ENCODE data around the gene ZFP36. TPM values are rescaled to one million over a fixed set of nuclear protein-coding genes. Genes with fewer than 3 reads are reported as not detected.
A peak's percentile ranks its signal among the peaks of the same experiment; 100 is the strongest.

Gene ZFP36
- polyA plus RNA-seq, 2 donors: 249 to 382 TPM

- peaks cover 0 to 5% of the 10 kb centered on the region in 2 donors for H3K4me1 ChIP-seq (ENCODE audit: control insufficient read depth in 2 of 2, insufficient read depth in 2 of 2, low read length in 1 of 2)
- no peaks in the 10 kb centered on the region for H3K9me3 ChIP-seq (ENCODE audit: control insufficient read depth in 2 of 2, insufficient read depth in 1 of 2, low read depth in 1 of 2, low read length in 1 of 2)
- no peak overlapping the region for H3K27ac ChIP-seq (ENCODE audit: low read depth in 2 of 2, low read length in 1 of 2)
- 89 to 93% methylated on average over 29 to 30 of the region's 30 CpGs for WGBS, 2 donors
- H3K4me3 ChIP-seq (ENCODE audit: low read depth in 1 of 2, low read length in 2 of 2): no peak overlapping the region
- no peaks in the 10 kb centered on the region for H3K36me3 ChIP-seq (ENCODE audit: control insufficient read depth in 2 of 2, insufficient read depth in 2 of 2, low read length in 1 of 2)
- no peaks in the 10 kb centered on the region for H3K27me3 ChIP-seq (ENCODE audit: control insufficient read depth in 1 of 2, insufficient read depth in 2 of 2, low read length in 2 of 2)
Measured at GRCh38 chr19:39417463-39418181, 11.0 kb downstream of the ZFP36 start.

- H3K27me3 ChIP-seq (ENCODE audit: control insufficient read depth in 1 of 2, insufficient read depth in 2 of 2, low read length in 2 of 2): no peaks in the 10 kb centered on the region
- H3K36me3 ChIP-seq (ENCODE audit: control insufficient read depth in 2 of 2, insufficient read depth in 2 of 2, low read length in 1 of 2): no peaks in the 10 kb centered on the region
- H3K4me3 ChIP-seq (ENCODE audit: low read depth in 1 of 2, low read length in 2 of 2): no peak overlapping the region
- H3K4me1 ChIP-seq (ENCODE audit: control insufficient read depth in 2 of 2, insufficient read depth in 2 of 2, low read length in 1 of 2): peaks cover 0 to 5% of the 10 kb centered on the region in 2 donors
- H3K27ac ChIP-seq (ENCODE audit: low read depth in 2 of 2, low read length in 1 of 2): no peak overlapping the region
- WGBS, 2 donors: 84 to 89% methylated on average over 9 of the region's 9 CpGs
- no peaks in the 10 kb centered on the region for H3K9me3 ChIP-seq (ENCODE audit: control insufficient read depth in 2 of 2, insufficient read depth in 1 of 2, low read depth in 1 of 2, low read length in 1 of 2)
Measured at GRCh38 chr19:39419003-39419402, 12.4 kb downstream of the ZFP36 start.

GRCh38 chr19:39420769-39421168 lies 14.1 kb downstream of the ZFP36 start:
- Histone ChIP-seq H3K36me3 (ENCODE audit: control insufficient read depth in 2 of 2, insufficient read depth in 2 of 2, low read length in 1 of 2) (no peaks in the 10 kb centered on the region), H3K27me3 (ENCODE audit: control insufficient read depth in 1 of 2, insufficient read depth in 2 of 2, low read length in 2 of 2) (no peaks in the 10 kb centered on the region), H3K4me3 (ENCODE audit: low read depth in 1 of 2, low read length in 2 of 2) (no peak overlapping the region), H3K27ac (ENCODE audit: low read depth in 2 of 2, low read length in 1 of 2) (no peak overlapping the region), H3K9me3 (ENCODE audit: control insufficient read depth in 2 of 2, insufficient read depth in 1 of 2, low read depth in 1 of 2, low read length in 1 of 2) (no peaks in the 10 kb centered on the region), H3K4me1 (ENCODE audit: control insufficient read depth in 2 of 2, insufficient read depth in 2 of 2, low read length in 1 of 2) (no peaks in the 10 kb centered on the region)
- 88 to 94% methylated on average over 15 of the region's 15 CpGs for WGBS, 2 donors

- H3K27me3 ChIP-seq (ENCODE audit: control insufficient read depth in 1 of 2, insufficient read depth in 2 of 2, low read length in 2 of 2): no peaks in the 10 kb centered on the region
- H3K27ac ChIP-seq (ENCODE audit: low read depth in 2 of 2, low read length in 1 of 2): no peak overlapping the region
- no peaks in the 10 kb centered on the region for H3K36me3 ChIP-seq (ENCODE audit: control insufficient read depth in 2 of 2, insufficient read depth in 2 of 2, low read length in 1 of 2)
- H3K4me3 ChIP-seq (ENCODE audit: low read depth in 1 of 2, low read length in 2 of 2): no peak overlapping the region
- H3K4me1 ChIP-seq (ENCODE audit: control insufficient read depth in 2 of 2, insufficient read depth in 2 of 2, low read length in 1 of 2): no peaks in the 10 kb centered on the region
- H3K9me3 ChIP-seq (ENCODE audit: control insufficient read depth in 2 of 2, insufficient read depth in 1 of 2, low read depth in 1 of 2, low read length in 1 of 2): no peaks in the 10 kb centered on the region
- WGBS, 2 donors: 93 to 96% methylated on average over 5 of the region's 5 CpGs
Measured at GRCh38 chr19:39422020-39422419, 15.4 kb downstream of the ZFP36 start.

- Histone ChIP-seq H3K36me3 (ENCODE audit: control insufficient read depth in 2 of 2, insufficient read depth in 2 of 2, low read length in 1 of 2) (no peaks in the 10 kb centered on the region), H3K4me1 (ENCODE audit: control insufficient read depth in 2 of 2, insufficient read depth in 2 of 2, low read length in 1 of 2) (no peaks in the 10 kb centered on the region)
- 83 to 90% methylated on average over 35 of the region's 35 CpGs for WGBS, 2 donors
Measured at GRCh38 chr19:39423258-39424086, 16.8 kb downstream of the ZFP36 start.

GRCh38 chr19:39424934-39425333 lies 18.3 kb downstream of the ZFP36 start:
- no peak overlapping the region for H3K4me3 ChIP-seq (ENCODE audit: low read depth in 1 of 2, low read length in 2 of 2)
- no peaks in the 10 kb centered on the region for H3K9me3 ChIP-seq (ENCODE audit: control insufficient read depth in 2 of 2, insufficient read depth in 1 of 2, low read depth in 1 of 2, low read length in 1 of 2)
- no peaks in the 10 kb centered on the region for H3K36me3 ChIP-seq (ENCODE audit: control insufficient read depth in 2 of 2, insufficient read depth in 2 of 2, low read length in 1 of 2)
- 78 to 82% methylated on average over 16 of the region's 16 CpGs for WGBS, 2 donors
- H3K27ac ChIP-seq (ENCODE audit: low read depth in 2 of 2, low read length in 1 of 2): no peak overlapping the region
- no peaks in the 10 kb centered on the region for H3K27me3 ChIP-seq (ENCODE audit: control insufficient read depth in 1 of 2, insufficient read depth in 2 of 2, low read length in 2 of 2)
- no peaks in the 10 kb centered on the region for H3K4me1 ChIP-seq (ENCODE audit: control insufficient read depth in 2 of 2, insufficient read depth in 2 of 2, low read length in 1 of 2)

More at GRCh38 chr19:39423258-39424086, 16.8 kb downstream of the ZFP36 start:
- Histone ChIP-seq H3K9me3 (ENCODE audit: control insufficient read depth in 2 of 2, insufficient read depth in 1 of 2, low read depth in 1 of 2, low read length in 1 of 2) (no peaks in the 10 kb centered on the region), H3K27me3 (ENCODE audit: control insufficient read depth in 1 of 2, insufficient read depth in 2 of 2, low read length in 2 of 2) (no peaks in the 10 kb centered on the region), H3K27ac (ENCODE audit: low read depth in 2 of 2, low read length in 1 of 2) (no peak overlapping the region), H3K4me3 (ENCODE audit: low read depth in 1 of 2, low read length in 2 of 2) (no peak overlapping the region)

GRCh38 chr19:39425744-39426143 lies 19.1 kb downstream of the ZFP36 start:
- no peak overlapping the region for H3K4me3 ChIP-seq (ENCODE audit: low read depth in 1 of 2, low read length in 2 of 2)
- no peaks in the 10 kb centered on the region for H3K9me3 ChIP-seq (ENCODE audit: control insufficient read depth in 2 of 2, insufficient read depth in 1 of 2, low read depth in 1 of 2, low read length in 1 of 2)
- peaks cover 0 to under 1% of the 10 kb centered on the region in 2 donors for H3K4me1 ChIP-seq (ENCODE audit: control insufficient read depth in 2 of 2, insufficient read depth in 2 of 2, low read length in 1 of 2)
- H3K27ac ChIP-seq (ENCODE audit: low read depth in 2 of 2, low read length in 1 of 2): no peak overlapping the region
- no peaks in the 10 kb centered on the region for H3K27me3 ChIP-seq (ENCODE audit: control insufficient read depth in 1 of 2, insufficient read depth in 2 of 2, low read length in 2 of 2)
- H3K36me3 ChIP-seq (ENCODE audit: control insufficient read depth in 2 of 2, insufficient read depth in 2 of 2, low read length in 1 of 2): no peaks in the 10 kb centered on the region
- 90 to 93% methylated on average over 7 of the region's 7 CpGs for WGBS, 2 donors

GRCh38 chr19:39426170-39426569 lies 19.5 kb downstream of the ZFP36 start:
- peaks cover 0 to 4% of the 10 kb centered on the region in 2 donors for H3K4me1 ChIP-seq (ENCODE audit: control insufficient read depth in 2 of 2, insufficient read depth in 2 of 2, low read length in 1 of 2)
- H3K4me3 ChIP-seq (ENCODE audit: low read depth in 1 of 2, low read length in 2 of 2): no peak overlapping the region
- H3K9me3 ChIP-seq (ENCODE audit: control insufficient read depth in 2 of 2, insufficient read depth in 1 of 2, low read depth in 1 of 2, low read length in 1 of 2): no peaks in the 10 kb centered on the region
- H3K27me3 ChIP-seq (ENCODE audit: control insufficient read depth in 1 of 2, insufficient read depth in 2 of 2, low read length in 2 of 2): no peaks in the 10 kb centered on the region
- WGBS, 2 donors: 63 to 66% methylated on average over 5 of the region's 5 CpGs
- no peaks in the 10 kb centered on the region for H3K36me3 ChIP-seq (ENCODE audit: control insufficient read depth in 2 of 2, insufficient read depth in 2 of 2, low read length in 1 of 2)
- no peak overlapping the region for H3K27ac ChIP-seq (ENCODE audit: low read depth in 2 of 2, low read length in 1 of 2)

- no peaks in the 10 kb centered on the region for H3K9me3 ChIP-seq (ENCODE audit: control insufficient read depth in 2 of 2, insufficient read depth in 1 of 2, low read depth in 1 of 2, low read length in 1 of 2)
- peaks cover 0 to 5% of the 10 kb centered on the region in 2 donors for H3K4me1 ChIP-seq (ENCODE audit: control insufficient read depth in 2 of 2, insufficient read depth in 2 of 2, low read length in 1 of 2)
- peak overlapping the region in 1 of 2 donors; percentile 22 for H3K27ac ChIP-seq (ENCODE audit: low read depth in 2 of 2, low read length in 1 of 2)
- H3K27me3 ChIP-seq (ENCODE audit: control insufficient read depth in 1 of 2, insufficient read depth in 2 of 2, low read length in 2 of 2): no peaks in the 10 kb centered on the region
- 90 to 91% methylated on average over 11 of the region's 11 CpGs for WGBS, 2 donors
- H3K4me3 ChIP-seq (ENCODE audit: low read depth in 1 of 2, low read length in 2 of 2): peak overlapping the region in 1 of 2 donors; percentile 2
- H3K36me3 ChIP-seq (ENCODE audit: control insufficient read depth in 2 of 2, insufficient read depth in 2 of 2, low read length in 1 of 2): peaks cover under 1 to 2% of the 10 kb centered on the region in 2 donors
Measured at GRCh38 chr19:39427707-39428106, 21.1 kb downstream of the ZFP36 start.
